HL-60/S4 treated with retinoic acid at 250 ng/mL for 4 days and 3 days (cell line): ENCODE results near the gene RUNX3.
"Not testable (repeated sequence)": the region's sequence is repeated elsewhere in the genome, so short reads cannot be mapped to it uniquely, and the experiment has no call there.

Source experiments
- in situ Hi-C: fragments of 300-500 bp; cut with MboI; formaldehyde crosslinking; loops from 2 replicates; pipeline ENCODE4 v1.7.0; 2022; ENCODE audit warnings: low sequenced_read_pairs

RUNX3 gene

DNA sequence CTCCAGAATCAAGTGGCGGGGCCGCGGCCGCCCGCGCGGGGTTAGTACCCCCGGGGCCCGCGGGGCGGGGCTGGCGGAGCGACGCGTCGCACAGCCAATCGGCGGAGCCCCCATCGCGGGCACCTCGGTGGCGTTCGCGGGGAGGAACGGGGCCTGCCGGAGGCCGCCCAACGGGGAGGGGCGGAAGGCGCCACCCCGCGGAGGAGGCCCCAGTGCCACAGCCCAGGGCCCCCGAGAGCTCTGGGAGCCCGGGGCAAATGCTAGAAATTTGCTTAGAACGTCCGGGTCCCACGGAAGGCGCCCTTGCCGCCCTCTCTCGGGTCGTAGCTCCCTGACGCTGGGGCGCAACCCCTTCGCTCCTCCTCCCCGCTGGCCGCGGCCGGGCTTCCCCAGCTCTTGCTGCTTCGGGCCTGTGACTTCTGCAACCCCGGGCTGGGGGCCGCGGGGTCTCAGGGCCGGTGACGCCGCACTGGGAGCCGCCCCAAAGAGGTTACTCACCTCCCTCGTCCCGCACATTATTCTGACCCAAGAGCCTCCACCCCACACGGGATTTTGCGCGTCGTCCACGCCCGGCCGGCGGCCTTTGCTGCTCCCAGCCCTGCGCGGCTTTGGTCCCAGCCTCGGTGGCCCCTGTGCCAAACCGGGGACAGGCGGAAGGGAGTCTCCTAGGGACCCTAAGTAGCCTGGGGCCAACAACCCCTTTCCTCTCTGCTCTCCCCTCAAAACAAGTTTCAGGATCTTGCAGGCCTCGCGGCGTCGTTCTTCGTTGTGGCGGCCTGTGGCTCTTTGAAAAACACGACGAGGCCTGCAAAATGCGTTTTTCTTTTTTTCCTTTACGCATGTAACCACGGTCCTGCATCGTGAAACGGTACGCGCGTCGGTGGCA, at the start of gene RUNX3:
Gene RUNX3, minus strand, starts transcription at position 17 of the 886 bp plus-strand sequence. CDS start 408 bp downstream, outside the sequence.
- in situ Hi-C loops: loop anchor here (10.0 kb wide), 1 partner anchor 174 kb away; no protein-coding TSS in a partner anchor

DNA sequence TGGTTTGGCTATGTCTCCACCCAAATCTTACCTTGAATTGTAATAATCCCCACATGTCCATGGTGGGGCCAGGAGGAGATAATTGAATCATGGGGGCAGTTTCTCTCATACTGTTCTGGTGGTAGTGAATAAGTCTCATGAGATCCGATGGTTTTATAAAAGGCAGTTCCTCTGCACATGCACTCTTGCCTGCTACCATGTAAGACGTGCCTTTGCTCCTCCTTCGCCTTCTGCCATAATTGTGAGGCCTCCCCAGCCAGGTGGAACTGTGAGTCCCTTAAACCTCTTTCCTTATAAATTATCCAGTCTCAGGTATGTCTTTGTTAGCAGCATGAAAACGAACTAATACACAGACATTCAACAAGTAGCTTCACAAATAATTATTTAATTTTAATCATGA, 49.2 kb upstream of the RUNX3 start:
- in situ Hi-C loops: not testable (repeated sequence)

DNA sequence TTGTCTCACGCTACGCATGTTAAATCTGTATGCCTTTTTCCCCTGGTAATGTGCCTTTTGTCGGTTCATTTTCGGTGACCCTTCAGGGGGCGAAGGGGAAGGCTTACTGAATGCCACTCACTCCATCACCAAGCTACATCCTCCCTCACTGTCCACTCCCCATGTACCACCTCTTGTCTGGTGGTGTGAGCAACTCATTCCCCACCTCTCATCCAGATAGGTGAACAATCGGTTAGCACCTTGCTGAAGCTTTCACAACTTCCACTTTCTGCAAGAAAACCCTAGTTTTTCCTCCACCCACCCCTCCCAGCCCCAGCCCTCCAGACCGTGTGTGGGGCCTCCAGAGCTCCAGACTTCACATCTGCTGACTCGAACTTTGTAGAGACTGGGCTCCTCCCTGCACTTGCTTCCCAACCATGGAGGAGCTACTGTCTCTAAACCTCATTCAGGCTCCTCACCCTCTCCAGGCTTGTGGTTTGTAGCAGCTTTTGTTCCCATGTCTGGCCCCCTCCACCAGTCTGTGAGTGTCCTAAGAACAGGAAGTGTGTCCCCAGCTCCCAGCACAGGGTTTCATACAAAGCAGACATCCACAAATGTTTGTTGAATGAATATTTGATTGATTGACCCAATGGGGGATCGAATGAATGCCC, 48.4 kb upstream of the RUNX3 start:
- in situ Hi-C loops: no loop called here

DNA sequence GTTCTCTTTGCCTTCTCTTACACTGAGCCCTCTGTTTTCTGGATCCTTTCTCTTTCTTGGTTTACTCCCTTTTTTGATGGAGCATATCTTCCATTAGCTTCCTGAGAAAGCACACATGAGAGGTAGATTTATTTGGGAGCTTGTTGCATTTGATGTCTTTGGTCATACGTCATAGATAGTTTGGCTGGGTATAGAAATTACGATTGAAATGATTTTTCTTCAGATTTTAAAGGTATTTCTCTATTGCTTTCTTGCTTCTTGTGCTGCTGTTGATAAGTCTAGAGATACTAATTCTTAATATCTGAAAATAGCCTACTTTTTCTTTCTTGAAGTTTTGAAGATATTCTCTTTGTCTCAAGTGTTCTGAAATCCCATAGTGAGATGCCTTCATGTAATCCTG, 45.3 kb upstream of the RUNX3 start:
- in situ Hi-C loops: no loop called here

DNA sequence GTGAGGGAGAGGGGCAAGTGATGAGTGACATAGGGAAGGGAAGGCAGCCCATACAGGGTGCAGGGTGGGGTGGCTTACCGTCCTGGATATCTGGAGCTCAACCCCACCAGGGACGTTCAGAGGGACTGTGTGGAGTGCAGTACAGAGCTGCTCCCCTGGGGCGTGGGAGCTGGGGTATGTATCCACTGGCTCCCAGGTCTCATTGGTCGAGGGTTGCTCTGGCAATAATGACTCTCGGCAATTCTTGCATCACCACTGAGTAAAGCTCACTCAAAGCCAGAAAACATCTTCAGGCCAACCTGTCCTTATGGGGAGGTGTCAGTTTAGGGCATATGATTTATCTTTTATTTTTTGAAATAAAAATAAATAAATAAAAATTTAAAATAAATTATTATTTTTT, 43.2 kb upstream of the RUNX3 start:
- in situ Hi-C loops: no loop called here

DNA sequence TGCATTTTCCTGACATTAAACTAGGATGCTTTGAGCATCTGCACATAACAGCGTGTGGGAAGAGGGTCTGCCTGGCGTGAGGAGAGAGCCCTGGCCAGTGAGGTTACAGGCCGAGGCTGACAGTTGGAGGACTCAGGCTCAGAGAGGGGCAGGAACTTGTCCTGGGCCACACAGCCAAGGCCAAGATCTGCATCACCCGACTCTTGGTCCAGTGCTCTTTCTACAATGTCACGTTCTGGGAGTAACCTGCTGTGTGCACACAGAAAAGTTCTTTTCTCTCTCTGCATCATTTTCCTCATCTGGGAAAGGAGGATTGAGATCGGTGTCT, 42.8 kb upstream of the RUNX3 start:
- in situ Hi-C loops: no loop called here

DNA sequence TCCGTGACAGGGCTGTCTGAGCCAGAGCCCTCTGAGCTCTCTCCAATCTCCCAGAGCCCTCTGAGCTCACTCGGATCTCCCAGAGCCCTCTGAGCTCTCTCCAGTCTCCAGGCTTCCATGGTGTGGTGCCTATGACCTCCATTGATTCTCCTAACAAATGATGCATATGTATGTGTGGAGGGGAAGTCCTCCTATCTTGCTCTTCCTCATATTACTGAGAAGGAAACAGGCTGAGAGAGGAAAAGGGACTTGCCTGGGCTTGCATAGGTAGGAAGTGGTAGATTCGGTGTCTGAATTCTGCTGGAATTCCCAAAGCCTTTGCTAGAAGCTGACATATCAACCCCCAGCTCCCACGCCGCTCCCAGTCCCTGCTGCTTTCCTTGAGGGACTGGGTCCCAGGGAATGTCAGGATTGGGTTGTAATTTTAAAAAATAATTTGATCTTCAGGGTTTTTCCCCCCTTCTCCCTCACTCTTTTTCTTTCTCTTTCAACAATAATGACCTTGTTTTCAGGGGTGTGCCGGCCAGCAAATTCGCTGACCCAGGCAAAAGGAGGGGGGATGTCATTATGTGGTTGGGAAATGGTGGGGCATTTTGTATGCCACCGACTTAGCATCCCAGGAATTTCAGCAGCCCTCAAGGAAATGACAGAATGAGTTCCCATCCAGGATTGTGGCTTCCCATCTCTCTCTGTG, 42.3 kb upstream of the RUNX3 start:
- in situ Hi-C loops: no loop called here

DNA sequence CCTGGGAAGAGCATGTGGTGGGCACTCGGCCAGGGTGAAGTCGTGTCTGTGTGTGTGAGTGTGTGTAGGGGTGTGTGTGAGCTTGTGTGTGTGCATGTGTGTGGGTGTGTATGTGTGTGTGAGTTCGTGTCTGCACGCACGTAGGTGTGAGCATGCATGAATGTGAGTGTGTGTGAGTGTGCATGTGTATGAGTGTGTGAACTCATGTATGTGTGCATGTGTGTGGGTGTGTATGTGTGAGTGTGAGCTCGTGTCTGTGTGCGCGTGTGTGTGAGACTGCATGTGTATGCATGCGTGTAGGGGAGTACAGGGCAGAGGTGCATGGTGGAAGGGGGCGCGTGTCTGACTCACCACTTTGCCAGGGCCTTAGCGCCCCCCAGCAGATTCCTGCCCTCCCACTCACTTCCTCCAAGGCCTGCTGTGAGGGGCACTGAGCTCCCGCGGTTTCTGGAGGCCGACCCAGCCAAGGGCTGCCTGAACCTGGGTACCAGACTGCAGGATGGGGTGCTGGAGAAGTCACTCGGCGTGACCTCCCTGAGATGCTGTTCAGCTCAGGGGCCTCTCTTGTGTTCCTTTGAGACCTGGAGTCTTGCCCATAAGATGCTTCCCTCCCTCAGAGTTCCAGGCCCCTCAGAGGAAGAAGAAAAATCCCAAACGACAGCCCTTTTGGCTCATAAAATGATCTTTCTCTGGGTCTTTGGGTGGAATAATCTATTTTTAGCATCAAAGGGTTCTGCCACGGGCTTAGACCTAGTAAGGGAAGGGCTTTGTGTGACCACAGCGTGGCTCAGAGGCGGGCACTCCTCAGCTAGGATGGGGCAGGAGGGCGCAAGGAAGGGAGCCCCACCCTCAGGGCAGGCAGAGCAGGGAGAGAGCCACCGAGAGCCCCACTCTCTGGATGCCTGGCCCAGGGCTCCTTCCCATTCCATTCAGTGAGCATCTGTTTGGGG, 41.1 kb upstream of the RUNX3 start:
- in situ Hi-C loops: no loop called here

DNA sequence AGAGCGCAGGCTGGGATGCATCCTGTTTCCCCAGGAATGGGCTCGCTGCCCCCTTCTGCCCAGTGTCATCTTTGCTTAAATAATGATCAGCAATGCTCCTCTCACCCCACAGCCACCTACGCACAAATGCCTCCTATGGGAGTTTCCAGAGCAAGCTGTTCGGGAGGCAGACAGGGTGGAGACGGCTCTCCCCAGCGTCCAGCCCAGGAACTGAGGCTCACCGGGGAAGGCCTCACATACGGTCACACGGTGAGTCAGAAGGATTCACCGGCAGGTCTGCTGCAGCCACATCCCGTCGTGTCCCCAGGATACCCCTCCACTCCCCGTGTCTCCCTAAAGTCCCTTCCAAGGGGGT, 40.3 kb upstream of the RUNX3 start:
- in situ Hi-C loops: no loop called here

DNA sequence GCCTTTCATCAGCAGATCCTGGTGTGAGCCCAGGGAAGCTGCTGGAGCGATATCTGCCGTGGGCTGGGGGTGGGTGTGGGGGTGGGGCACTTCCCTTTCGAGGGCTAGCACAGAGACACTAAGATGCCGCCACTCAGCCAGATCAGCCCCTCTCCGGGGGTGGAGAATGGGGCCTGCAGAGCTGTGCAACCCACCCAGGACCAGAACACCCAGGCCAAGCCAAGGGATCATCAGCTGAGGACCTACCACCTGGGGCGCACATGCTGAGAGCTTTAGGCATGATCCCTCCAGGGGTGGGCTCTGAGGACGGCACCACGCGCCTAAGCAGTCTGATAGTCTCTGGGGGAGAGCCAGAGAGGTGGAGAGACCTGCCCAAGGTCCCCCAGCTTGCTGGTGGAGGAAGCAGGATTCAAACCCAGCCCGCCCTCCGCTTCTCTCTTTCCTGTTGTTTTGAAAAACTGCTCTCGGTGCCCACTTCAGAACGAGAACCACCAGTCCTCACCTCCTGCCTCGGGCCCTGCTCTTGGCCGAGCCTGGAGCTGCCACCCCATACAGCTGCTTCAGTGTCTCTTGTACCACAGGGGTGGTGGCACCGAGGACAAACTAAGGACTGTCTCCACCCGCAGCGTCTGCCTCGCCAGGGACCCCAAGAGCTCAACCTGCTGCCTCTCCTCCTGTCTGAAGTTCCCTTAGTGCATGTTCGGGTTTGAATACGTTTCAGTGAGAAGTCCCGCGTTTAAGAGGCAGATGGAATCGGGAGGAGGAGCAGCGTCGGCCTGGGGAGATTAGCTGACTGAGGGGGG, 39.7 kb upstream of the RUNX3 start:
- in situ Hi-C loops: no loop called here

DNA sequence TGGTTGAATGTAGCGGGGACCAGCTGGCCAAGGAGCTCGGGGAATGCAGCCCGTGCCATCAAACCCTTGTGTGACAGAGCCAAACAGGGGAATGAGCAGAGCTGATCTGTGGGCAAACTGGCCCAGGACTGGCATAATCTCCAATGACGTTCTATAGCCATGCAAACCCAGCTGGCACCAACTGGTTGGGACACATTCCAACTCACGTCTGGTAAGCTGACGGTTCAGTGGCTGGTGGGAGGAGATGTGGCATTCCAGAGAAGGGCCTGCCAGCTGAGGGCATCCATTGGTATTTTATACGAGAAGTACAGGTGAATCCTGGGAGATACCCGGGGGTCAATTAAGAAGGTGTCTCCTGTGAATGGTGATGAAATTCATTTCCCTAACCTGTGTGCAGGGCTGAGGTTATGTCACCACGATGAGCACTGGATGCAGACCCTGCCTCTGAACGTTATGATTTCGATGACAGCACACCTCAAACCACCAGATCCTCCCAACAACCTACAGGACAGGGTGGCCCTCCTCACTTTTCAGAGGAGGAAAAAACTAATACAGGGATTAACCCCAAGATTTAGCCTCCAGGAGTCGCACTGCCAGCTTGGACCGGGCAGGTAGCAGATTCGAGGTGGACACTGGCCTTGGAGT, 39.0 kb upstream of the RUNX3 start:
- in situ Hi-C loops: no loop called here

DNA sequence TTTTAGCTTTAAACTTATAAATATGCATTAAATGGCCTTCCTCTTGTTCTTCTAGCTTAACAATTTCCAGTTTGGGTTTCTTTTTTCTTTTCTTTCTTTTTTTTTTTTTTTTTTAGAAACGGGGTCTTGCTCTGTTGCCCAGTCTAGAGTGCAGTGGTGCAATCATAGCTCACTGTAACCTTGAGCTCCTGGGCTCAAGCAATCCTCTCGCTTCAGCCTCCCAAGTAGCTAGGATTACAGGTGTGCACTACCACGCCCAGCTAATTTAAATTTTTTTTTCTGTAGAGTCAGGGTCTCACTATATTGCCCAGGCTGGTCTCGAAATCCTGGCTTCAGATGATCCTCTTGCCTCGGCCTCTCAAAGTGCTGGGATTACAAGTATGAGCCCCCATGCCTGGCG, 37.9 kb upstream of the RUNX3 start:
- in situ Hi-C loops: no loop called here

DNA sequence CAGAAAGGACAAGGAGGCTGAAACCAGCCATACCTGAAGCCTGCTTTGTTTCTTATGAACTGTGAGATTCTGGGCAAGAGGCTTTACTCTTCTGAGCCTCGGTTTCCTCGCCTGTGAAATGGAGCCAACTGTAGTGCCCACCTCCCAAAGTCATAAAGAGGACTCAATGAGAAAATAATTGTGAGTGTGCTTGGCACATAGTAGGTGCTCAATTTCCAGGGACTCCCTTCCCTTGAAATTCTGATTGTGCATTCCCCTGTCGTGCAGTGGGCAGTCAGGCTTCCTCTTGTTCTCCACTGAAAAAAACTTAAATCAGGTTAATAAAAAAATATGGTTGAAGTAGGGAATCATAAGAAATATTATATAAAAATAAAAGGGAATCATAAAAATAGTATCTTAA, 37.5 kb upstream of the RUNX3 start:
- in situ Hi-C loops: no loop called here

DNA sequence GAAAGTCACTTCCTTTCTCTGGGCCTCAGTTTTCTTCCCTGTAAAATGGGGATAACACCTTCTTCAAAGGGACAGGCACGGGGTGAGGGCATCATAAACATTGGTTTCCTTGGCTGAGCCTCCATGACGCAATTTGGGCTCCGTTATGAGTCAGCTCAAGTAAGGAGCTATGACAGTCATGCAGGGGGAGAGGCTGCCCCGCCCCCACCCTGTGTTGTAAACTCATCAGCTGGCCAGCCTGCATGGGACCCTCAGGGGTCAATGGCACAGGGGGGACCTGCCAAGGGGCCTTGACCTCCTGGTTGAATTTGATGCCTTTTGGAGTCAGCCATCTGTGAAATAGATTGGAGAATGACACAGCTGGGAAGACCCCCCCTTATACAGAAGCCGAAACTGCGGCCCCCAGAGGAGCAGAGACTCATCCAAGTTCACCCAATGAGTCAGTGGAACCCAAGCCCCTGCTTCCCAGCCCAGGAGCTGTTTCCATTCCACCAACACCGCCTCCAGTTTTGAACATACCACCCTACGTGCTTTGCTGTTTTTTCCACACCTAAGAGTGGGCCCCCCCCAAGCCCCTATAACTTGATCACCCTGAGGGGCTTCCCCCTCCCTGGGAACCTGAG, 36.8 kb upstream of the RUNX3 start:
- in situ Hi-C loops: no loop called here

DNA sequence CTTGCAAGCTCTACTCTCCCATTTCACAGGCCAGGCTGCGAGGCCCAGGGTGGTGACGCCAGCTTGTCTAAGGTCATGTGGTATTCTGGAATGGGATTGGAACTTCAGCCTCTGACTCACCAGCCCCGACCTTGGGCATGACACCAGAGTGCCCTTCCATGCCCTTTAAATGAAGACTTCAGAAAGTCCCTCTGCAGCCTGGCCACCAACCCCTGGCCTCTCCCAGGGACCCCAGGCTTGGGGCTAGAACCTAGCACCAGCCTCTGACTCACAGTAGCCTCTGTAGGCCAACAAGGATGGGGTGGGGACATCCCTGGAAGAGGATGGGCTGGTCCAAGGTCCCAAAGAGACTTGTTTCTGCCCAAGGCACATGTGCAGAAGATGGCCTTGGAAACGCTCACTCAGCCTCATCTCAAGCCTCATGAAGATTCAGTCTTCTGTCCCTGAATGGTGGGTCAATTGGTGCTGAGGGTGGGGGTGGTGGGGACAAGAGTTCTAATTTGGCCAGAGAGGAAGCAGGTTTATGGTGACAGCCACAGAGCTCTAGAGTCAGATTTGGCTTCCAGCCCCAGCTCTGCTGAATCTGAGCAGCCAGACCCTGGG, 36.1 kb upstream of the RUNX3 start:
- in situ Hi-C loops: no loop called here

DNA sequence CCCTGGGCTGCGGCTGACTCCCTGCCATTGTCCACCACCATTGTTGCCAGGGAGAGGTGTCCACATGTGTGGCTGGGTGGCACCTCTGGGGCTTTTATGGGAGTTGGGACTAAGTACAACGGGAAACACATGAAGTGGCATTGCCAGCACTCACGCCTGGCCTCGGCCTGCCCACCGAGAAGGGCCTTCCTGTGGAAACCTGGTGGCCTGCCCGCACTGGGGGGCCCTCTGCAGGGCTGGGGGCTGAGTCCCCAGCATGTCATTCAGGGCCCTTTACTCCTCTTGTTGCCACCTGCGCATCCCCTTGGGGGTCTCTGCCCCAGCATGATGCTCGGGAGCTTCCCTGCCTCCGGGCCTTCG, 35.5 kb upstream of the RUNX3 start:
- in situ Hi-C loops: no loop called here

DNA sequence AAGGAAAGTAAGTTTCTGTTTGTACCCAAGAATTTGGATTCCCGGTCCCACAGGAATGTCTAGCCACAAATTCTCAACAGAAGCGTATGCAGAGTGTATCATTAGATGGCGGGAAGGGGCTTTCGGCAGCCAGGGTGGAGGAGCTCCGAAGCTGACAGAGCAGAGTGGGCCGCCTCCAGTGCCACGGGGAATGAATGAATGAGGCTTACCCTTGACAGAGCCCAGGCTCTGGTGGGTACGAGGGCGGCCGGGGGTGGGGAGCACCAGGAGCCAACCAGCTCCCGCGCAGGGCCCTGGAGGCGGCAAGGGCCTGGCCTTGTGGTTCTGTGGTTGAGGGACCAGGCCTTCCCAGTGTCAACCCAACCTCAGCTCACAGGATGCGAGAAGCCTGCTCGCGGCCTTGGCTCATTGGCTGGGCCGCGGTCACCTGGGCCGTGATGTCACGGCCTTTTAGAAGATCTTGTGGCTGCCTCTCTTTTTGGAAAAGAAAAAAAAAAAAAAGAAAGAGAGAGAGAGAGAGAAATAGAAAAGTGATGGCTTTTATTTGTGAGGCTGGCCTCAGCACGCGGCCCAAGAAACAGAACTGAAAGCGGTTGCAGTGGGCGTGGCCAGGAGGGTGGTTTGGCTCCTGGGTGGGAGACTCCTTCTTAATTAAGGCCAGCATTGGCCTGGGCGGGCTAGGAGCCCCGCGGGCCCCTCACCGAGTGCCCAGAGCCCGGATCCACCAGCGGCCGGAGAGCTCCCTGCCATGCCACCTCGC, 34.9 kb upstream of the RUNX3 start:
- in situ Hi-C loops: no loop called here
